Measurements from ENCODE around the gene CADM1. TPM values are rescaled to one million over a fixed set of nuclear protein-coding genes. Genes with fewer than 3 reads are reported as not detected.

CADM1 gene
- total and polyA plus RNA-seq, 4 experiments from 2014 or later: 2.8 to 5.6 (median 3.3) TPM

GRCh38 chr11:115493905-115494304 lies 10.3 kb downstream of the CADM1 start:
- no peak overlapping the region for H3K27ac ChIP-seq (ENCODE audit: low read depth, low read length)
- intact Hi-C loops (cut with micrococcal nuclease): no loop called here
- no peak overlapping the region for H3K4me3 ChIP-seq (ENCODE audit: low read length in 2 of 2)
- H3K27me3 ChIP-seq (ENCODE audit: insufficient read depth, low read length): no peaks in the 10 kb centered on the region
- no peaks in the 10 kb centered on the region for H3K4me1 Mint-ChIP-seq
- no peaks in the 10 kb centered on the region for H3K9me3 ChIP-seq (ENCODE audit: control insufficient read depth in 1 of 2, low read length in 2 of 2)
- no peaks in the 10 kb centered on the region for H3K36me3 Mint-ChIP-seq
- H3K27ac Mint-ChIP-seq: no peak overlapping the region
- no peak overlapping the region for H3K4me3 Mint-ChIP-seq
- DNase-seq: no peak
- no peaks in the 10 kb centered on the region for H3K4me1 ChIP-seq (ENCODE audit: insufficient read depth, low read length)
- ChIA-PET CTCF (ENCODE audit: partially characterized antibody) (no interaction called here), POLR2A (ENCODE audit: partially characterized antibody) (no interaction called here)
- H3K9me3 Mint-ChIP-seq: peaks cover 2 to 8% (median 3%) of the 10 kb centered on the region in 8 donors
- H3K36me3 ChIP-seq (ENCODE audit: insufficient read depth, low read length): no peaks in the 10 kb centered on the region
- peaks cover 11 to 17% of the 10 kb centered on the region in 2 donors for H3K27me3 Mint-ChIP-seq

GRCh38 chr11:115493488-115493887 lies 10.7 kb downstream of the CADM1 start:
- Histone ChIP-seq H3K36me3 (ENCODE audit: insufficient read depth, low read length) (no peaks in the 10 kb centered on the region), H3K27me3 (ENCODE audit: insufficient read depth, low read length) (no peaks in the 10 kb centered on the region), H3K27ac (ENCODE audit: low read depth, low read length) (no peak overlapping the region), H3K9me3 (ENCODE audit: control insufficient read depth in 1 of 2, low read length in 2 of 2) (no peaks in the 10 kb centered on the region), H3K4me1 (ENCODE audit: insufficient read depth, low read length) (no peaks in the 10 kb centered on the region), H3K4me3 (ENCODE audit: low read length in 2 of 2) (no peak overlapping the region)
- Mint-ChIP-seq H3K4me1 (no peaks in the 10 kb centered on the region), H3K36me3 (no peaks in the 10 kb centered on the region), H3K9me3 (peaks cover 2 to 8% (median 3%) of the 10 kb centered on the region in 8 donors), H3K27me3 (peaks cover 8 to 14% of the 10 kb centered on the region in 2 donors), H3K4me3 (no peak overlapping the region), H3K27ac (no peak overlapping the region)
- POLR2A ChIA-PET (ENCODE audit: partially characterized antibody): no interaction called here
- intact Hi-C loops (cut with micrococcal nuclease): no loop called here
- no peak for DNase-seq
- CTCF ChIA-PET (ENCODE audit: partially characterized antibody): no interaction called here

DNA sequence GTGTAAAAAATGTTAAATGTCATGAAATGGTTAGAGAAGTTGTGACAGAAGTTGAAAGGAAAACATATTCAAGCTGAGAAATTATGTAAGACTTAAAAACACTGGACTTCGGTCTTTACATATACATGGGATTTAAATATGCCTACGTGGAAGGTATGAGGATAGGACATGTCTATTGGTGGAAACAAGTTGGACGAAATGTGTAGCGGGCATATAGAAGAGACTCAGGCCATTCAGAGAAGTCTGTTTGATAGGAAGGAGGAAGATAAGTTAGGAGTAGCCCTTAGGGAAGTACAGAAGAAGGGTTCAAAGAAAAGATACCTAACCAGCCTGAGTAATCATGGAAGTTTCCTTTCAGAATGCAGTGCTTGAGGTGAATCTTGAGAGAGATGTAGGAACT lies 14.7 kb downstream of the CADM1 start:
- Histone ChIP-seq H3K27ac (ENCODE audit: low read depth, low read length) (no peak overlapping the region), H3K4me3 (ENCODE audit: low read length in 2 of 2) (no peak overlapping the region), H3K27me3 (ENCODE audit: insufficient read depth, low read length) (no peaks in the 10 kb centered on the region), H3K4me1 (ENCODE audit: insufficient read depth, low read length) (no peaks in the 10 kb centered on the region), H3K9me3 (ENCODE audit: control insufficient read depth in 1 of 2, low read length in 2 of 2) (no peaks in the 10 kb centered on the region), H3K36me3 (ENCODE audit: insufficient read depth, low read length) (no peaks in the 10 kb centered on the region)
- no peak for DNase-seq
- Mint-ChIP-seq H3K27me3 (peaks cover 4 to 5% of the 10 kb centered on the region in 2 donors), H3K27ac (no peak overlapping the region), H3K4me1 (no peaks in the 10 kb centered on the region), H3K4me3 (no peak overlapping the region), H3K9me3 (peaks cover 0 to 8% (median 4%) of the 10 kb centered on the region in 8 donors), H3K36me3 (no peaks in the 10 kb centered on the region)
- intact Hi-C loops (cut with micrococcal nuclease): no loop called here
- CTCF ChIA-PET (ENCODE audit: partially characterized antibody): no interaction called here
- POLR2A ChIA-PET (ENCODE audit: partially characterized antibody): no interaction called here

- Histone ChIP-seq H3K36me3 (ENCODE audit: insufficient read depth, low read length) (no peaks in the 10 kb centered on the region), H3K4me1 (ENCODE audit: insufficient read depth, low read length) (no peaks in the 10 kb centered on the region), H3K27me3 (ENCODE audit: insufficient read depth, low read length) (no peaks in the 10 kb centered on the region), H3K27ac (ENCODE audit: low read depth, low read length) (no peak overlapping the region), H3K9me3 (ENCODE audit: control insufficient read depth in 1 of 2, low read length in 2 of 2) (no peaks in the 10 kb centered on the region), H3K4me3 (ENCODE audit: low read length in 2 of 2) (no peak overlapping the region)
- Mint-ChIP-seq H3K27ac (no peak overlapping the region), H3K9me3 (peaks cover 0 to 8% (median 4%) of the 10 kb centered on the region in 8 donors), H3K4me1 (no peaks in the 10 kb centered on the region), H3K36me3 (no peaks in the 10 kb centered on the region), H3K4me3 (no peak overlapping the region), H3K27me3 (peaks cover 4 to 5% of the 10 kb centered on the region in 2 donors)
- ChIA-PET CTCF (ENCODE audit: partially characterized antibody) (no interaction called here), POLR2A (ENCODE audit: partially characterized antibody) (no interaction called here)
- intact Hi-C loops (cut with micrococcal nuclease): no loop called here
- DNase-seq: no peak
These were observed 15.3 kb downstream of the CADM1 start for GRCh38 chr11:115488945-115489344.

DNA sequence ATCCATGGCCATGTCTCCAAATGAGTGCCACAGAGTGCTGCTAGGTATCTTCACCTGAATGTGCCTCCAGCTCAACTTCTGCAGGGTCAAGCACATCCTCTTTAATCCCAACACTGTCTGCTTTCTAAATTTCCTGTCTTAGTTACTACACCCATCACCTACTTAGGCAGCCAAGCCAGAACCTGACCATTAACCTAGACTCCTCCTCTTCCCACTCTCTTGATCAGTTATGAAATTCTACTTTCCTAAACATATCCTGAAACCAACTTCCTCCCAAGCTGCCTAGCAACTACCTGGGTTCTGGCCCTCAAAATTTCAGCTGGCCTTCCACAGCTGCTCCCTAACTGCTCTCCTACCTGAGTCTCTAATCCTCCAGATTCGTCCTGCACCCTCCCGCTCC lies 22.7 kb downstream of the CADM1 start:
- Mint-ChIP-seq H3K27me3 (no peaks in the 10 kb centered on the region), H3K4me3 (no peak overlapping the region), H3K9me3 (peaks cover 0 to 6% (median under 1%) of the 10 kb centered on the region in 8 donors), H3K4me1 (no peaks in the 10 kb centered on the region), H3K36me3 (no peaks in the 10 kb centered on the region), H3K27ac (no peak overlapping the region)
- no peaks in the 10 kb centered on the region for H3K4me1 ChIP-seq (ENCODE audit: insufficient read depth, low read length)
- H3K27ac ChIP-seq (ENCODE audit: low read depth, low read length): no peak overlapping the region
- ChIA-PET CTCF (ENCODE audit: partially characterized antibody) (no interaction called here), POLR2A (ENCODE audit: partially characterized antibody) (no interaction called here)
- no peaks in the 10 kb centered on the region for H3K27me3 ChIP-seq (ENCODE audit: insufficient read depth, low read length)
- intact Hi-C loops (cut with micrococcal nuclease): no loop called here
- DNase-seq: no peak
- H3K9me3 ChIP-seq (ENCODE audit: control insufficient read depth in 1 of 2, low read length in 2 of 2): no peaks in the 10 kb centered on the region
- H3K36me3 ChIP-seq (ENCODE audit: insufficient read depth, low read length): no peaks in the 10 kb centered on the region
- H3K4me3 ChIP-seq (ENCODE audit: low read length in 2 of 2): no peak overlapping the region

DNA sequence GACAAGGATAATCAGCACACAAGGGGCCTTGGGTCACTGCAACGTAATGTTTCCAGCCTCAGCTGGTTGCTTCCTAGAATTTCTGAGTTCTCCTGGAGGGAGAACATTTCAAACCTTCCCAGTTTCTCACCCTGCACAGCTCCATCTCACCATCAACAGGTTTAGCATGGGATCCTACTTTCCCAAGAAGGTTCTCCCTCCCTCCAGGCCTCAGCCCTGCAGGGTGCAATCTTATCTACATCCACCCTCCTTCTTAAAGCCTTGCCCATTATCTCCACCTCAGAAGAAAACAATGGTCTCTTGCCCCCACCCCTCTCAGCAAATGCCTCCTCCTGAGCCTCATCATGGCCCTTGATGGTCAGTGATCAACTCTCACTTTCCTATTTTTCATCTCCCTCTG lies 23.6 kb downstream of the CADM1 start:
- CTCF ChIA-PET (ENCODE audit: partially characterized antibody): no interaction called here
- Histone ChIP-seq H3K27me3 (ENCODE audit: insufficient read depth, low read length) (no peaks in the 10 kb centered on the region), H3K27ac (ENCODE audit: low read depth, low read length) (no peak overlapping the region), H3K36me3 (ENCODE audit: insufficient read depth, low read length) (no peaks in the 10 kb centered on the region), H3K4me3 (ENCODE audit: low read length in 2 of 2) (no peak overlapping the region), H3K9me3 (ENCODE audit: control insufficient read depth in 1 of 2, low read length in 2 of 2) (no peaks in the 10 kb centered on the region), H3K4me1 (ENCODE audit: insufficient read depth, low read length) (no peaks in the 10 kb centered on the region)
- Mint-ChIP-seq H3K36me3 (no peaks in the 10 kb centered on the region), H3K4me3 (no peak overlapping the region), H3K4me1 (no peaks in the 10 kb centered on the region), H3K9me3 (peaks cover 0 to 4% (median 0%) of the 10 kb centered on the region in 8 donors), H3K27me3 (no peaks in the 10 kb centered on the region), H3K27ac (no peak overlapping the region)
- POLR2A ChIA-PET (ENCODE audit: partially characterized antibody): no interaction called here
- no peak for DNase-seq
- intact Hi-C loops (cut with micrococcal nuclease): no loop called here

DNA sequence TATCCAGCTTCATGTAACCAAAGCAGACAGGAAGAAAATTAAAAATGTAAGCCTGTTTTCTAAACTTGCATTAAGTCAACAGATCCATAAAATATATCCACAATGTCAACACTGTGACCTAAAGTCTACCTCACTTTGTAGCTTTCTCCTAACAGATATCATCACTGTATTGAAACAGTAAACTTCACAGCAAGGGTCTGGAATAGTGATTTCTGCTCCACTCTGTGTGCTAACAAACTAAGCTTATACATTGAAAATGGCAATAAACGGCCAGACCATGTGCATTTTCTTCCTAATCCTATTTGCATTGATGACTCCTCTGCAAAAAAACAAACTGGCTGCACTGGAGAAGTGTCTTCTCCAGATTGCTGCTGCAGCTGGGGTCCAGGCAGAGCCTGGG lies 26.8 kb downstream of the CADM1 start:
- Histone ChIP-seq H3K36me3 (ENCODE audit: insufficient read depth, low read length) (no peaks in the 10 kb centered on the region), H3K9me3 (ENCODE audit: control insufficient read depth in 1 of 2, low read length in 2 of 2) (no peaks in the 10 kb centered on the region), H3K4me1 (ENCODE audit: insufficient read depth, low read length) (no peaks in the 10 kb centered on the region), H3K27ac (ENCODE audit: low read depth, low read length) (no peak overlapping the region), H3K27me3 (ENCODE audit: insufficient read depth, low read length) (no peaks in the 10 kb centered on the region), H3K4me3 (ENCODE audit: low read length in 2 of 2) (no peak overlapping the region)
- Mint-ChIP-seq H3K4me1 (no peaks in the 10 kb centered on the region), H3K4me3 (no peak overlapping the region), H3K27ac (no peak overlapping the region), H3K9me3 (peaks cover 0 to 7% (median 0%) of the 10 kb centered on the region in 8 donors), H3K36me3 (no peaks in the 10 kb centered on the region), H3K27me3 (peaks cover 0 to 2% of the 10 kb centered on the region in 2 donors)
- no peak for DNase-seq
- CTCF ChIA-PET (ENCODE audit: partially characterized antibody): no interaction called here
- POLR2A ChIA-PET (ENCODE audit: partially characterized antibody): no interaction called here
- intact Hi-C loops (cut with micrococcal nuclease): no loop called here

Data from CD4-positive, alpha-beta memory T cell (primary cell).